Breast epithelium (tissue), 3 donors: ENCODE results near the gene RBM28.

Experiments used
- POLR2A ChIP-seq: fragments of 450-650 bp; IDR thresholded peaks from one replicate; pipeline ENCODE4 v1.6.1; 2016; ENCODE audit warnings: antibody characterized with exemption, mild to moderate bottlenecking, moderate library complexity
- POLR2AphosphoS5 ChIP-seq, 3 donors: sonication (generic); formaldehyde crosslinking; IDR thresholded peaks; one replicate each; pipeline ENCODE4 v1.6.1; 2017; ENCODE audit warnings: antibody characterized with exemption in 3 of 3

GRCh38 chr7:128268233-128268632, 75.5 kb downstream of the RBM28 start:
- TF ChIP-seq POLR2A = no peak
- TF ChIP-seq POLR2AphosphoS5 (IDR thresholded peaks at IDR 0.05) = no peak
